ENCODE measurements around the gene C10orf90.

DNA sequence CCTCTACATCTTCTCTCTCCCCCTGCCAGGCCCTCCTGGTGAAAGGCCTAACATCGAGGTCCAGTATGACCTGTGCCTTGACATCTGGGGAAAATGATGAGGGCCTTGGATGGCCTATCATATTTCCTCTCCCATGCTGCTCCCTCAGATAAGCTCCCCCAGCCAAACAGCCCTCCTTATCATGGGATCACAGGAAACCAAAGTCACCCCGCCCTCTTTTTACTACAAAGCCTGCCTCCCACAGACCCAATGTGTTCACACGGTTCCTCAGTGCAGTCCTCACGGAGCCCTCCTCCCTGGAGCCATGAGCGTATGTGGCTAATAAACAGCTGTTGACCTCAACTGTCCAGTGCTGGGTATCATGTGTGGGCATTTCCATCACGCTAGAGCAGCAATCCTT, 32.0 kb downstream of the C10orf90 start:
- no peak for TF ChIP-seq SP3 (tag by site-specific recombination; IDR thresholded peaks at IDR 0.05)
- no peak for TF ChIP-seq ZSCAN23 (tag by site-specific recombination; IDR thresholded peaks at IDR 0.05)
- no peak for TF ChIP-seq ZNF133 (tag by site-specific recombination; IDR thresholded peaks at IDR 0.05)

Data from HEK293 (cell line).